ENCODE measurements around the gene BPIFB2.

The BPIFB2 gene

DNA sequence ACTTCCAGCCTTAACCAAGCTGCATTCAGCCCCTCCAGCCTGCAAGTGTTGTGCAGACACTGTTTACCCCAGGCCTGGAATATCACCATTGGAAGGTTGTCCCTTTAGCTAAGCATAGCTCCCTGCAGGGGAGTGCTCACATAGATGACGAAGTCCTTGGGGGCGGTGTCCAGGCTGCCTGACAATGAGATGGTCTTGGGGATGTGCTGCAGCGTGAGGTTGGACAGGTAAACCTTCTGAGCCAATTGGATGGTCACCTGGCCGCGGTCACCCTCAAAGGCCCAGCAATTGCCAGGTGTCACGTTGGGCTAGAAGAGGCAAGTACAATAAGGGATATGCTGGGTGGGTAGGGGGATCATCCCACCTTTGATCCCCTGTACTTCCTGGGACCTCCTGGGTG is 21.9 kb upstream of the BPIFB2 start:
- DNase-seq (ENCODE audit: low read depth in 2 of 2): no peak

DNA sequence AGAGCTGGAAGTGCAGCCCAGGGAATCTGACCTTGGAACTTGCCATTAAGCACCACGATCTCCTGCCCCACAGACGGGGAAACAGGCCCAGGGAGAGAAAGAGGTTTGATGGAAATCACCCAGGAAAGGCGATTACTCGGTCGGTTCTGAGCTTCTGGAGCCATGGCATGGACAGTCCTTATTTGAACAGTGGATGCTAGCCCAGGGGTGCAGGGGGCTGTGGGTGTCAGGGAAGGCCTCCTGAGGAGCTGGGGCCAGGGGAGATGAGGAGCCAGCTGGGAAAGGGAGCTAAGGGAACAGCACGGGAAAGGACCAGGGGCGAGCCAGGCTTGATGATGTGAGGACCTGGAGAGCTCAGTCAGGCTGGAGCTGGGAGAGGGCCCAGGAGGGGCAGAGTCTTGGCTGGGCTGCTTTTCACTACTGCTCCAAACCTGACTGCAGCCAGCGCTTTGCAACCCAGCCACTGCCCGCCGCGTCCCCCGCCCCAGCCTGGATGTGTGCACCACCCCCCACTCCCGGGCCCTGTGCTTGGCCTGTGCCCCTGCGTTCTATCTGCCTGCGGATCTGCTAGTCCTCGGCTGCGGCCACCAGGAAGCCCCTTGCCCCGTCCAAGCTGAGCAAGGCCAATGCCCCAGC is 21.1 kb upstream of the BPIFB2 start:
- no peak for DNase-seq (ENCODE audit: low read depth in 2 of 2)

DNA sequence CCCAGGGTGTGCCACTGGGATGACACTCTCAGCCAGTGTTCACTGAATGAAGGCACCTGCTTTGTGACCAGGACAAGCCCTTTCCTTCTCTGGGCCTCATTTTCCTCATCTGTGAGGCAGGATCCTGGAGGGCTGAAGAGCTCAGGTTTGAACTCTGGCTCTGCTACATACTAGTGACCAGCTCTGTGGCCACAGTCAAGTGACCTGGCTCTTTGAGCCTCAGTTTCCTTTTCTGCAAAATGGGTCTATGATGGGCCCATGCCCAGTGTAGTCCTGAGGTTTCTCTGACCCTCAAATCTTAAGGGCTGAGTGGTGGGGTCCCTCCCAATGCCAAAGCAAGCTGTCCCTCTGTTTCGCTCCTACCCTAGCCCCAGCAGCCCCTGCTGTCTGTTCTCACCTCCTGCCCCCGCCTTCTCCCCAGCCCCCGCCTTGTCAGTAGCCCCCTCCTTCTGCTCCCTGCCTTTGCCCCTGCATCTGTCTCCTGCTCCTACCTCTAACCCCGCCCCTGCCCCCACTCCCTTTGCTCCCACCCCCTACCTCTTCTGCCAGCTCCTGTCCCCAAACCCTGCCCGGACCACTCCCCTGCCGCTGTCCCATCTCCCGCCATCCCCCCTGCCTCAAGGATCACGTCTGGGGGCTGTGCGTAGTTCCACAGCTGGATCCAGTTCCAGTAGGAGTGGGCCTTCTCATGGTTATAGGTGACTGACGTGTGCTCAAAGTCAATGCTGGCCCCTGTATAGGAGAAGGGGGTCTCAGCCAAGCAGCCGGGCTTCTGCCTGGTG is 20.3 kb upstream of the BPIFB2 start:
- DNase-seq (ENCODE audit: low read depth in 2 of 2): no peak

DNA sequence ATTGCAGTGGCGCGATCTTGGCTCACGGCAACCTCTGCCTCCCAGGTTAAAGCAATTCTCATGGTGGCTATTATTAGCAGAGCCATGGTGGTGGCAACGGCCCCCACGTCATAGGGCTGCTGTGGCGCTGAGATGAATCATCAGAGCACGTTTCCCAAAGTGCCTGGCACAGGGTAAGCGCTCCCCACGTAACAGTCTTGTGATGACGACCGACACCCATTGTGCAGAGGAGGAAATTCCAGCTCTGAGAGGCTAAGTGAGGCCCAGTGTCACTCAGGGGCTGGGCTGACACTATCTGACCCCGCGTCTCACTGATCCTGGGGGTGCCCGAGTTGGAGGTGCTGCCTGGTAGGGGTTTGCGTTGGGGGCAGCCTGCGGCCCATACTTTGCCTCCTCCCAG is 19.5 kb upstream of the BPIFB2 start:
- no peak for DNase-seq (ENCODE audit: low read depth in 2 of 2)

DNA sequence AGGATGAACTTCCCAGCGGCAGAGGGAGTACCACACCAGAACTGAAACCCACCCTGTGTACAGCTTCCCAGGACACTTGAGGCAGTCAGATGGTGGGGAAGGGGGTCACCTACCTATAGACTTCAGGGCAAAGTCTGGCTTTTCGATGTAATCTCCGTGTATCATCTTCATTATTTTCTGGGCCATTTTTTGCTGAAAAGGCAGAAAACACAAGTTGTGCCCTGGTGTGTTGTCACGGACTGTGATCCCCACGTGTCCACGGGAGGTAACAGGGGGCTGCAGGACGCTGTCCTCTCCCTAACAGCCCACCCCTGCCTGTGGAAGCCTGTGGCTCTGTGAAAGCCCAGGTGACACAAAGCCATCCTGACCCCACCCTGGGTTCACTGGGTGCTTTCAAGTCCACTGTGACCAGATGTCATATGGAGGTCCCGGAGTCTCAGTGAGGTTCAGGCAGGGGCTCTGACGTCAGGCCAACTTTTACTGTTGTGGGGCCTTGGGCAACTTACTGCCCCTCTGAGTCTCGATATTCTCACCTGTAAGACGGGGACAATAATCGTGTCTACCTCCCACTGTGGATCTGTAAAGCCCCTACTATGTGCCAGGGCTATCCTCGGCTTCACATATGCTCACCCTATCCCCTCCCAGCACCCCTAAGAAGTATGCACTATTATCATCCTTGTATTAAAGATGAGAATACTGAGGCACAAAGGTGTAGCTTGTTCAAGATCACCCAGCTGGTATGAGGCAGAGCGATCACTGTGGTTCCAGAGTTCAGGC is 17.8 kb upstream of the BPIFB2 start:
- DNase-seq (ENCODE audit: low read depth in 2 of 2): no peak

DNA sequence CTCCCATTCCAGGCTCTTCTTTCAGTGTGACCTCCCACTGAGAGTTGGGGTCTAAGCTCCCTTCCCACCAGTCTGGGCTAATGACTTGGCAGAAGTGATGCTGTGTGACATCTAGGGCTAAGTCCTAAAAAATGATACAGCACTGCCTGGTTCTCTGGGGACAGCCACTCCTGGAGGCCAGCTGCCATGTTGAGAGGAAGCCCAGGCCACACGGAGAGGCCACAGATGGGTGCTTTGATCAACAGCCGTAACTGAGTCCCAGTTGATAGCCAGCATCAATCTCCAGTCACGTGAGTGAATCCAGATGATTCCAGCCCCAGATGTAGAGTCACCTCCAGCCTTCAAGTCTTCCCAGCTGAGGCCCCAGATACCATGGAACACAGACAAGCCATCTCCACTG is 17.1 kb upstream of the BPIFB2 start:
- DNase-seq (ENCODE audit: low read depth in 2 of 2): no peak

DNA sequence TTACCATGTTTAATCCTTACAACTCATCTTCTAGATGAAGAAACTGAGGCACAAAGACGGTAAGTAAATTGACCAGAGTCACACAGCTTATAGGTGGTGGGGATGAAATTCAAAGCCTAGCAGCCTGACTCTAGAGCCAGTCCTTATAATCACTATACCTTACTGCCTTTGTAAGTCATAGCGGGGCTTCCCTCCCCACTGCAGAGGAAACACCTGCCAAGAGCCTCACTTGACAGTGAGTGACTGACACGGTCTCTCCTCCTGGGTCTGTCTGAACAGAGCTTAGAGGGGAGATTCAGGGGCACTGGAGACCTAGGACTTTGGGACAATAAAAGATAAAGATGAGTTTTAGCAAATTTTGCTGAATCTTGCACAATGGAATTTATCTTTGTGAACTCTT is 16.1 kb upstream of the BPIFB2 start:
- DNase-seq (ENCODE audit: low read depth in 2 of 2): no peak

DNA sequence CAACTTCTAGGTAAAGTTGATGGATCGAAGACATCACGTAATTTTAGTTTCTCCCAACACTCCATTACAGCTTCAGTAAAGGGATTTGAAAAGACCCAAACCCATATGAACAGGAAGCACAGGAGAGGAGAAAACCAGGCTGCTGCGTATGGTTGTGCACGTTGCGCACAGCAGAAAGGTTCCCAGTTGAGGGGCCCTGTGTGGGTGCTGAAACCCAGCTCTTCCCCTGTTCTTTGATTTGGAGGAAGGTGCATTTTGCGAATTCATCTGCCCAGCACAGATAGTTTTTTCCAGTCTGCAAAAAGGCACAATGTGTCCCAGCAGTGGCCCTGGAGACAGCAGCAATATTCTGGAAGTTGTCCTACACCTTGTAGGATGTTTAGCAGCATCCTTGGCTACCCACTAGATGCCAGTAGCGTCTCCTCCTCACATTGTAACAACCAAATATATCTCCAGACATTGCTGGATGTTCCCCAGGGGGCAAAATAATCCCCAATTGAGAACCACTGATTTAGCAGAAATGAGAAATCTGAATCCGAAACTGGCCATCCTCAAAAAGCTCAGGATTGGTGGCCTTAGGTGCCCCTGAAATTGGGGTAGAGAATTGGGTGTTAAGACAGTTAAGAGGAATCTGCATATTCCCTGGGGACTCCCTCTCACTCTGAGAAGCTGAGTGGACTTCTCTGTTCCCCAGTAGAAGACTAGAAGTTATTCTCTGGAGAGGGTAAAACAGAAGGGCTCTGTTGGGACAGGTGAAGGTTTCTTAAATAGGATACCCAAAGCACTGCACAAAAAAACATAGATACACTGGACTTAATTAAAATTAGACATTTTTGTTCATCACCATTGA is 15.5 kb upstream of the BPIFB2 start:
- no peak for DNase-seq (ENCODE audit: low read depth in 2 of 2)

DNA sequence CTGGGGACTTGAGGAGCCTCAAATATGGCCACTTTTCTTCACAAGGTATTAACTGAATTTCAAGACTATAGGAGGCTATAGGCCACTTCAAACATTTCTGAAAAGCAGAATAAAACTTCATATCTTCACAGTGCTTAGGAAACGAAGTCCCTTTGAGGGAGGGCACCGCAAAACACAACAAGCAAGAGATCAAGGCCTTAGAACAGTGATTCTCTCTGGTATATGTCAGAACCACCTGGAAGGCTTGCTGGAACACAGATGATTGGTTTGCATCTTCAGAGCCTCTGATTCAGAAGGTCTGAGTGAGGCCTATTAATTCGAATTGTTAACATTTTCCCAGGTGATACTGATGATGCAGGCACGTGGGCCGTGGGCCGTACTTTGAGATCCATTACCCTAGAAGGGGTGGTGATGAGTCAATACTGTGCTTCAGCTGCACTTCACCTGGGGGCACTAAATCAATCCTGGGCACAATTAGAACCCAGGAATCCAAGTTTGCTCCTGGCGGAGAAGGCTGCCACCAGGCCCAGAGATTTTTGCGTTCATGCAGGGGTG is 13.9 kb upstream of the BPIFB2 start:
- no peak for DNase-seq (ENCODE audit: low read depth in 2 of 2)

DNA sequence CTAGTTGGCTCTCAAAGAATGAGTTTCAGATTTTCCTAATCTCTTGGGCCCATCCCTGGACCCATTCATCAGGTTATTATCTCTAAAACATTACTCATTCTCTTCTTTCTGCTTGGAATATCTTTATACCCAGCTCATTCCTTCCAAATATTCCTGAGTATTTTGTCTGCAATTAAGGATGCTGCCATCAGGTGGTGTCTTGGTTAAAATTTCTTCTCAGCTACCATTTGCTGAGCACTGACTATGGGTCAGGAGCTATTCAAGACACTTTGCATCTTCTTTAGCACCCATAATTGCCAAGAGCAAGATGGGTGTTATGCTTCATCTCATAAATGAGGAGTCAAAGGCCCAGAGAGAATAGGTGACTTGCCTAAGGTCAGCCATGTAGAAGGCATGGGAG is 11.7 kb upstream of the BPIFB2 start:
- no peak for DNase-seq (ENCODE audit: low read depth in 2 of 2)

DNA sequence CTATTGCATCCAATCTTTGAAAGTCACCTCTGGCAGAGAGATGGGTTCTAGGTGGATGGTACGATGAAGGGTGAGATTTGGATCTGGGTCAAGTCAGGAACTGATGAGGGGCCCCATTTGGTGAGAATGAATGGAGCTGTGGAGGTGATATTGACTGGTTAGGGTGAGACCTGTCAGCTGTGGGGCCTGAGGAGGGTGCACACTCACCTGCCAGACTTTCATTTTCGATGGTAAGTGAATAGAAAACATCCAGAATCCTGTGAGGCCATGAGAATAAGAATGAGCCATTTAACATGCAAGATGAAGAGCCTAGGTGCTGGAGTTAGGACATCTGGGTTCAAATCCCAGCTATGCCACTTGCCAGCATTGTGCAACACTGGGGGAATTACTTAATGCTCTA is 10.1 kb upstream of the BPIFB2 start:
- DNase-seq (ENCODE audit: low read depth in 2 of 2): no peak

DNA sequence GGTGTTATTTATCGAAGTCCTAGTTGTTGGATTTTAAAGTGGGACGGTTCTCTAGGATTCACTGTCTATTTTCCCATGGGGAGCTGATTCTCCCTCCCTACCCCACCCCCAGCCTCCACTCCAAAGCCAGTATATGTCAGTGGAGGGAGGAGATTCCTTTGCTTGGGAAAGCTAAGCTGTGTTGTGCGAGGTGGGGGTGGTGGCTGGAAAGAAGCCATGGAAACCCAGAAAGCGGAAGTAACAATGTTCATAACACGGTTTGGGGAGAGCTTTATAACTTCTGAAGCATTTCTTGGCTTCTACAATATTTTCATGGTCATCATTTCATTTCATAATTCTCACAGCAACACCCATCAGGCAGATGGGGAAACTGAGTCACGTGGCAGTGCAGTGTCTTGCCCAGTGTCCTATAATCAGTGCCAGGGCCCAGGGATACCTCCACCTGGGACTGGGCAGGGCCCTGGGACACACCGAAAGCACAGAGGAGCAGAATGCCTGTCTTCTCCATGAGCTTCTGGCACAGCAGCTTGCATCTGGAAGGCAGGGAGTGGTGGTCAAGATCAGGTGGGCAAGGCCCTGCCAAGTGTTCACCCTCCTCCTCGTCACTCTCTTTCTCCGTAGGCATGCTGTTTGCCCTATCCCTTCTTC is 7.8 kb upstream of the BPIFB2 start:
- no peak for DNase-seq (ENCODE audit: low read depth in 2 of 2)

DNA sequence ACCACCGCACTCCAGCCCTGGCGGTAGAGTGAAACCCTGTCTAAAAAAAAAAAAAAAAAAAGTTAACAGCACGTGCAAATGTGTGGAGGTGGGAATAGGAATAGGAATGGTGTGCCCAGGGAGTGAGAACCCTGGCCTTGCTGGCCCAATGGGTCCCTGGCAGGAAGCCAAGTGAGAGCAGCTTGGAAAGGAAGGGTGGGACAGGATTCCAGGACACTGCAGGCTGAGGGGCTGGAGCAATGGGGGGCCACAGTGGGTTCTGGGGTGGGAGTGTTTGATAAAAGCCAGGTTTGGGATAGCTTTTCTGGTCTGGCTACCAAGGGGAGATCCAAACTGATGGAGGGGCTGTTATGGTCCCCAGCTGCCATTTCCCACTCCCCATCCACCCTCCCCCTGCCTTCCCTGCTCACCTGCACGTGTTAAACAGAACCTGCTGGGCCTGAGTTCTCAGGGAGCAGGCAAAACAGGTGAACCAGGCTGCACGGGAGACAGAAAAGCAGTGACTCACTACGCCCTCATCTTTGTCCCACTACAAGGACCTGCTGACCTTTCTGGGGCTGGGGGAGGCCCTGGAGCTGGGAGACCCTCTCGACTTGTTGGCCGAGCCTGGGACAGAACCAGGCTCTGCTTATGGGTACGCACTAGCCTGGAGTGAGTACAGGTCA is 6.6 kb upstream of the BPIFB2 start:
- no peak for DNase-seq (ENCODE audit: low read depth in 2 of 2)

DNA sequence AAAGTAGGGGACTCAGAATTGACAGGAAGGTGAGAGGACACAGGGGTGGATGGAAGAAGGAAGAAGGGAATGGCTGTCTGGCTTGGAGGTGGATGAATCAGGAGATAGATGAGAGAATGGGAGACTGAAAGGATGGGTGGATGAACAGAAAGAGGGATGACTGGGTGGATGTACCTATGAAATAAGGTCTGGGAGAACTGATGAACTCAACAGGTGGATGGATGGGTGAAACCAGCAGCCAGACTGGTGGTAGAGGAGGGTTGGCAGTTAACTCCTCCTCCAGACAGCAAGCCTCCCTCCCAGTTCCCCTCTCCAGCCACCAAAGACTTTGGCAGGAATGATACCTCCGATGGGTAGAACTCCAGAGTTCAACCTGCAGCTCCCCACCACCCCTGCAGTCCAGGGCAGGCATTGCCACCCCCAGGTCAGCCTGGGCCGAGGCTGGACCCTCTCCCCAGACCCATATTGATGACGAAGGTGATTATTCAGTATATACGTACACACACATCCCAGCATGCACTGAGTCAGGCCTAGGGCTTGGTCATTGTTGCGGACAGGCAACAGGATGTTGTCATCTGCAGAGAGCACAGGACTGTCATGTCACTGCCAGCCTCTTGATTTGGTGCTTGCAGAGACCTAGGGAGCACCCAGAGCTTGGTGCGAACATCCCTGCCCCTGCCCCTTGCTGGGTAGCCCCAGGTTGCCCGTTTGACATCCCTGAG is 5.3 kb upstream of the BPIFB2 start:
- no peak for DNase-seq (ENCODE audit: low read depth in 2 of 2)

DNA sequence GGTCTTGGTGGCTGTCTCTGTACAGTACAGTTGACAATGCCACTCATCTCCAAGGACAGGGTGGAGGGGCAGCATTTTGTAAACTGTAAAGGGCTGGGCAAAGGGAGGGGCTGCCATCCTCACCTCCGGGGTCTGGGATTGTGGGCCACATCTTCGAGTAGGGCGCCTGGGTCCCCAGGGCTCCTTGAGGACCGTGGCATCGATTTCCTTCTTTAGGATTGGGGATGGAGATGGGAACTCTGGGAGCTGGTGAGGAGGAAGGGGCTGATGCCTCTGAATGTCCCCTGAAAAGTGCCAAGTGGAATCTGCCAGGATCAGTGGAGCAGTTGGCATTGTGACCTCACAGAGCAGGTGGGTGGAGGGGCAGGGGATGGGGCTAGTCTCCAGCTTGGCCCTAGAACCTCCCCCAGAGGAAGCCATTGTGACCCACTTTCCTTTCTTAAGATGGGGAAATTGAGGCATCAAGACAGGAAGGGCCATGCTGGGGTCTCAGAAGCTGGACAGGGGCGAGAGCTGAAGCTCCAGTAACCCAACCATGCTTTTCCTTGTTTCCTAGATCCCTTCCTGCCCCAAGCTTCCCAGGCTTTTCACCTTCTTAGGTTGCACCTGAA is 3.3 kb upstream of the BPIFB2 start, which contains the start of gene SUN5:
SUN5 (minus strand) TSS at position 293 of the 611 bp plus-strand sequence; CDS start at position 200, 93 bp downstream.
- no peak for DNase-seq (ENCODE audit: low read depth in 2 of 2)

DNA sequence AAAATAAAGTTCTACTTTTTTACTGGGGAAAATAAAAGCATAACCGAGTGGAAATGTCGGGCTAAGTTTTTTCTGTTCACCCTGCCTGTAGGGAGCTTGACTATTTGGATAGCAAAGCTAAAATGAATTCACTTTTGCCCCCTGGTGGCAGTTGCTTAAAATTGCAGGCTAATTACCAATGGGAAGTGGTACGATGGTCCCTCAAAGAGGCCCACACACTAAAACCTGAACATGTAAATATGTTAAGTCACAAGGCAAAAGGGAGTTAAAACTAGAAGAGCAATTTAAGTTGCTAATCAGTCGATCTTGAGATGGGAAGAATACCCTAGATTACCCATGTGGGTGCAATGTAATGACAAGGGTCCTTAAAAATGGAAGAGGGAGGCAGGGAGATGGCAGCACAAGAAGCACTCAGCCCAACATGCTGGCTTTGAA is 2.4 kb upstream of the BPIFB2 start:
- peak in 1 of 2 donors; percentile 36 for DNase-seq (ENCODE audit: low read depth in 2 of 2)

DNA sequence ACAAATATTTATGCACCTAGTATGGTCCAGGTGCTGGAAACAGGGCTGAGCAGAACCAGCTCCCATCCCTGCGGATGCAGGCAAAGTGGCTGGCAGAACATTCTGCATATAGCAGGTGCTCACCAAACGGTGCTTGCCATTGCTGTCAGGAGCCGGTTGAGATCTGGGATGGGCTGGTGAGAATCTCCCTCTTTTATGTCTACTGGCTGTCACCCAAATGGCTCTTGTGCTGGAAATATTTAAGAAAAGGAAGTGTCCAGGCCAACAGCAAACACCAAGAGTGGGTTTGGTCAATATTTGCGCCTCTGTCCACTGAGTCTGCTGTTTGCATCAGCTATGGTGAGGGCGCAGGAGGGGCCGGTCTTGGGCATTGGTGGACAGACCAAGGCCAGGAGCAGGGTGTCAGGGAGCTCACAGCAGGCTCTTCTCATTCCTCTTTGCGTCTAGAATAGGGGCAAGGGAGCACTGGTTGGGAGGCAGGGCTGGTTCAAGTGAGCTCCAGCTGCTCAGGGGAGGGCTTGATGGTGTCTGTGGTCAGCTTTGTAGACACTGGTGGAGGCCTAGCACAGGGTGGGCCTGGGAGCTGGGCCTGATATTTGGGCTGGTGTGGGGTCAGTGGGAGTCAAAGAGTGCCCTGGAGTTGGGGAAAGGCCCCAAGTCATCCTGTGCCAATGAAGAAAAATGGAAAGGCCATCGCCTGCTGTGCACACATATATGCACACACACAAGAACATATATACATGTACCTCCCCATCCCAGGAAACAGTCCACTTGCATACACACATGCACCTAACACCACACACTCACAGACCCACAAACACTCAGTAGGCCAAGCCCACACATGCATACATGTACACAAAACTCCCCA is 1.4 kb upstream of the BPIFB2 start:
- no peak for DNase-seq (ENCODE audit: low read depth in 2 of 2)

DNA sequence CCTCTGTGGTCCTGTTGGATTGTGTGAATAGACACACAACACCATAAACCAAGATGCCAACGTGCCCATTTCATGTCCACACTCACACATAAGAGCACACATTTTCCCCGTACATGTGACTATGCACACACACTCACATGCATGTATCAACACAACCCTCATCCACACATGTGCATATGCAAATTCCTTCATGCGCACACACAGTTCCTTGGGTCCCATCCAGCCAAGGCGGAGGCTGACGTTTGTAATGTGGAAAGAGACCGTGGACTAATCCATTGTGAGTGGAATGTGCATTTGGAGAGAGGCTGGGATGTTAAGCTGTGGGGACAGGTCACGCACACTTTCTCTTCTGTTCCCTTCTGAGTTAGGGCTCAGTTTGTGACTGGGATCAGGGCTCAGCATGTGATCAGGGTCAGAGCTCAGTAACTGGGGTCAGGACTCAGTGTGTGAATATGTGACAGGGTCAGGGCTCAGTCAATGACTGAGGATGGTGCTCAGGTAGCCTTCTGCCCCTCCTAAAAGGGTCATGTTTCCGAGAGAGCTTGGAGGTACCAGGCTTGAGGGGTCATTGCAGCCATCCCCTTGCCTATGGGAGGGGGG is 628 bp upstream of the BPIFB2 start:
- DNase-seq (ENCODE audit: low read depth in 2 of 2): no peak
